Measurements from ENCODE around the gene CNIH2.
"Not testable (repeated sequence)": the region's sequence is repeated elsewhere in the genome, so short reads cannot be mapped to it uniquely, and the experiment has no call there.

The CNIH2 gene

GRCh38 chr11:66315498-66315885 lies 37.5 kb downstream of the CNIH2 start:
- DNase-seq (ENCODE audit: low spot score), result no peak

GRCh38 chr11:66315921-66316811 lies 38.2 kb downstream of the CNIH2 start:
- DNase-seq (ENCODE audit: low spot score), result no peak

GRCh38 chr11:66316849-66317251 lies 38.9 kb downstream of the CNIH2 start, which contains the start of gene CD248:
Gene CD248 (minus strand): TSS chr11:66317044. CDS start chr11:66317027, 17 bp downstream.
- no peak for DNase-seq (ENCODE audit: low spot score)

GRCh38 chr11:66317322-66317722 lies 39.3 kb downstream of the CNIH2 start:
- DNase-seq (ENCODE audit: low spot score), result no peak

- DNase-seq (ENCODE audit: low spot score), result no peak
These were observed 40.0 kb downstream of the CNIH2 start for GRCh38 chr11:66317723-66318599.

GRCh38 chr11:66318600-66318970 lies 40.6 kb downstream of the CNIH2 start:
- DNase-seq (ENCODE audit: low spot score), result no peak

- not testable (repeated sequence) for DNase-seq (ENCODE audit: low spot score)
These were observed 42.3 kb downstream of the CNIH2 start for GRCh38 chr11:66320289-66320688.

GRCh38 chr11:66320748-66321147 lies 42.8 kb downstream of the CNIH2 start:
- not testable (repeated sequence) for DNase-seq (ENCODE audit: low spot score)

- no peak for DNase-seq (ENCODE audit: low spot score)
These were observed 43.6 kb downstream of the CNIH2 start for GRCh38 chr11:66321606-66322005.

GRCh38 chr11:66322732-66323427 lies 44.9 kb downstream of the CNIH2 start:
- no peak for DNase-seq (ENCODE audit: low spot score)

- no peak for DNase-seq (ENCODE audit: low spot score)
These were observed 45.7 kb downstream of the CNIH2 start for GRCh38 chr11:66323684-66324083.

GRCh38 chr11:66324664-66325063 lies 46.7 kb downstream of the CNIH2 start:
- no peak for DNase-seq (ENCODE audit: low spot score)

GRCh38 chr11:66325263-66325671 lies 47.3 kb downstream of the CNIH2 start:
- DNase-seq (ENCODE audit: low spot score), result no peak

GRCh38 chr11:66326261-66327111 lies 48.5 kb downstream of the CNIH2 start:
- no peak for DNase-seq (ENCODE audit: low spot score)

GRCh38 chr11:66327171-66328030 lies 49.4 kb downstream of the CNIH2 start:
- DNase-seq (ENCODE audit: low spot score), result no peak

GRCh38 chr11:66328031-66328301 lies 50.0 kb downstream of the CNIH2 start:
- DNase-seq (ENCODE audit: low spot score), result no peak

GRCh38 chr11:66328302-66329144 lies 50.5 kb downstream of the CNIH2 start:
- DNase-seq (ENCODE audit: low spot score), result peak; percentile 88

- DNase-seq (ENCODE audit: low spot score), result no peak
These were observed 51.2 kb downstream of the CNIH2 start for GRCh38 chr11:66329165-66329673.

GRCh38 chr11:66330931-66331330 lies 53.0 kb downstream of the CNIH2 start:
- no peak for DNase-seq (ENCODE audit: low spot score)
